ENCODE results near the gene DLAT.
A peak's percentile ranks its signal among the peaks of the same experiment; 100 is the strongest.

Gene DLAT

GRCh38 chr11:112062923-112063322 lies 37.7 kb downstream of the DLAT start:
- no peak overlapping the region for H3K23ac ChIP-seq (ENCODE audit: low read length)
- peaks cover 4% of the 10 kb centered on the region for H3K36me3 ChIP-seq (ENCODE audit: control insufficient read depth, insufficient read depth, low read length)
- H2BK15ac ChIP-seq (replicated peaks; ENCODE audit: low read depth): no peak overlapping the region
- H3K56ac ChIP-seq (ENCODE audit: low read length): no peak overlapping the region
- no peak overlapping the region for H3K4me2 ChIP-seq (ENCODE audit: low read length)
- H2BK120ac ChIP-seq (ENCODE audit: low read depth, low read length): no peak overlapping the region
- no peak overlapping the region for H3K27ac ChIP-seq (ENCODE audit: low read depth, low read length)
- no peaks in the 10 kb centered on the region for H3K79me2 ChIP-seq (ENCODE audit: control insufficient read depth, insufficient read depth, low read length)
- H4K5ac ChIP-seq (ENCODE audit: low read length): no peak overlapping the region
- no peak overlapping the region for H4K8ac ChIP-seq (ENCODE audit: low read depth, low read length)
- no peak overlapping the region for H2BK5ac ChIP-seq (ENCODE audit: low read length)
- WGBS (ENCODE audit: extremely low coverage, insufficient coverage, low lambda C conversion rate): no CpG with 5 or more reads among the region's 1 CpG
- no peak overlapping the region for H3K9ac ChIP-seq (ENCODE audit: low read length)
- H3K4me1 ChIP-seq (ENCODE audit: control insufficient read depth, low read depth, low read length): no peaks in the 10 kb centered on the region
- no peak overlapping the region for H3K4me3 ChIP-seq (ENCODE audit: low read length)
- no peaks in the 10 kb centered on the region for H3K27me3 ChIP-seq (ENCODE audit: insufficient read depth, low read length, poor library complexity)
- H3K18ac ChIP-seq (ENCODE audit: low read length): no peak overlapping the region
- no peaks in the 10 kb centered on the region for H3K79me1 ChIP-seq (ENCODE audit: low read length)
- no peak overlapping the region for H3K4ac ChIP-seq (ENCODE audit: low read depth, low read length)
- no peak overlapping the region for H2AK5ac ChIP-seq (ENCODE audit: low read length)
- no peak for DNase-seq

- H3K4ac ChIP-seq (ENCODE audit: low read depth, low read length): peak within 1 kb of the TSS; percentile 26
- H4K5ac ChIP-seq (ENCODE audit: low read length): no peak within 1 kb of the TSS
- no peaks in the 10 kb centered on the region for H3K27me3 ChIP-seq (ENCODE audit: insufficient read depth, low read length, poor library complexity)
- H3K4me3 ChIP-seq (ENCODE audit: low read length): peak within 1 kb of the TSS; percentile 97
- H3K79me1 ChIP-seq (ENCODE audit: low read length): peaks cover 4% of the 10 kb centered on the region
- no peak within 1 kb of the TSS for H2BK120ac ChIP-seq (ENCODE audit: low read depth, low read length)
- peak; percentile 95 for DNase-seq
- peak within 1 kb of the TSS; percentile 95 for H3K4me2 ChIP-seq (ENCODE audit: low read length)
- no peaks in the 10 kb centered on the region for H3K4me1 ChIP-seq (ENCODE audit: control insufficient read depth, low read depth, low read length)
- no peak within 1 kb of the TSS for H4K8ac ChIP-seq (ENCODE audit: low read depth, low read length)
- H3K36me3 ChIP-seq (ENCODE audit: control insufficient read depth, insufficient read depth, low read length): peaks cover 2% of the 10 kb centered on the region
- H3K56ac ChIP-seq (ENCODE audit: low read length): peak within 1 kb of the TSS; percentile 94
- H3K23ac ChIP-seq (ENCODE audit: low read length): no peak within 1 kb of the TSS
- peak within 1 kb of the TSS; percentile 27 for H2BK5ac ChIP-seq (ENCODE audit: low read length)
- no peak within 1 kb of the TSS for H2BK15ac ChIP-seq (replicated peaks; ENCODE audit: low read depth)
- H3K79me2 ChIP-seq (ENCODE audit: control insufficient read depth, insufficient read depth, low read length): peaks cover 9% of the 10 kb centered on the region
- H3K9ac ChIP-seq (ENCODE audit: low read length): peak within 1 kb of the TSS; percentile 97
- H3K18ac ChIP-seq (ENCODE audit: low read length): peak within 1 kb of the TSS; percentile 92
- peak within 1 kb of the TSS; percentile 92 for H3K27ac ChIP-seq (ENCODE audit: low read depth, low read length)
- no peak within 1 kb of the TSS for H2AK5ac ChIP-seq (ENCODE audit: low read length)
- no CpG with 5 or more reads among the region's 43 CpGs for WGBS (ENCODE audit: extremely low coverage, insufficient coverage, low lambda C conversion rate)
Observed at GRCh38 chr11:112073941-112074811, 49.0 kb downstream of the DLAT start, which contains the start of the genes NKAPD1 and PIH1D2. TSS of gene NKAPD1 (plus strand) at chr11:112074299. CDS start at chr11:112075575, 1,276 bp downstream. TSS of gene PIH1D2 (minus strand) at chr11:112074017. CDS start at chr11:112073174, 843 bp downstream.

- Histone ChIP-seq H3K4ac (ENCODE audit: low read depth, low read length) (no peak overlapping the region), H3K18ac (ENCODE audit: low read length) (no peak overlapping the region), H3K27ac (ENCODE audit: low read depth, low read length) (no peak overlapping the region), H3K56ac (ENCODE audit: low read length) (no peak overlapping the region), H3K4me3 (ENCODE audit: low read length) (no peak overlapping the region), H3K4me2 (ENCODE audit: low read length) (no peak overlapping the region), H4K8ac (ENCODE audit: low read depth, low read length) (no peak overlapping the region), H2BK120ac (ENCODE audit: low read depth, low read length) (no peak overlapping the region), H2AK5ac (ENCODE audit: low read length) (no peak overlapping the region), H2BK15ac (replicated peaks; ENCODE audit: low read depth) (no peak overlapping the region), H3K79me1 (ENCODE audit: low read length) (peaks cover 12% of the 10 kb centered on the region), H3K23ac (ENCODE audit: low read length) (no peak overlapping the region), H3K9ac (ENCODE audit: low read length) (no peak overlapping the region), H3K36me3 (ENCODE audit: control insufficient read depth, insufficient read depth, low read length) (peaks cover 9% of the 10 kb centered on the region), H3K4me1 (ENCODE audit: control insufficient read depth, low read depth, low read length) (no peaks in the 10 kb centered on the region), H3K27me3 (ENCODE audit: insufficient read depth, low read length, poor library complexity) (no peaks in the 10 kb centered on the region), H2BK5ac (ENCODE audit: low read length) (no peak overlapping the region), H3K79me2 (ENCODE audit: control insufficient read depth, insufficient read depth, low read length) (peaks cover 20% of the 10 kb centered on the region), H4K5ac (ENCODE audit: low read length) (no peak overlapping the region)
- WGBS (ENCODE audit: extremely low coverage, insufficient coverage, low lambda C conversion rate): no CpG with 5 or more reads among the region's 4 CpGs
- no peak for DNase-seq
Observed at GRCh38 chr11:112082729-112083128, 57.5 kb downstream of the DLAT start.

GRCh38 chr11:112085822-112086421 lies 60.7 kb downstream of the DLAT start:
- no peak overlapping the region for H2BK120ac ChIP-seq (ENCODE audit: low read depth, low read length)
- H4K8ac ChIP-seq (ENCODE audit: low read depth, low read length): no peak overlapping the region
- peak overlapping the region; percentile 94 for H3K9ac ChIP-seq (ENCODE audit: low read length)
- WGBS (ENCODE audit: extremely low coverage, insufficient coverage, low lambda C conversion rate): no CpG with 5 or more reads among the region's 19 CpGs
- no peaks in the 10 kb centered on the region for H3K4me1 ChIP-seq (ENCODE audit: control insufficient read depth, low read depth, low read length)
- peak; percentile 36 for DNase-seq
- peak overlapping the region; percentile 69 for H3K4me2 ChIP-seq (ENCODE audit: low read length)
- no peak overlapping the region for H3K23ac ChIP-seq (ENCODE audit: low read length)
- H3K18ac ChIP-seq (ENCODE audit: low read length): no peak overlapping the region
- no peak overlapping the region for H2AK5ac ChIP-seq (ENCODE audit: low read length)
- H3K4me3 ChIP-seq (ENCODE audit: low read length): peak overlapping the region; percentile 90
- H3K79me1 ChIP-seq (ENCODE audit: low read length): peaks cover 13% of the 10 kb centered on the region
- no peak overlapping the region for H2BK15ac ChIP-seq (replicated peaks; ENCODE audit: low read depth)
- no peak overlapping the region for H3K27ac ChIP-seq (ENCODE audit: low read depth, low read length)
- peaks cover 22% of the 10 kb centered on the region for H3K79me2 ChIP-seq (ENCODE audit: control insufficient read depth, insufficient read depth, low read length)
- no peaks in the 10 kb centered on the region for H3K27me3 ChIP-seq (ENCODE audit: insufficient read depth, low read length, poor library complexity)
- H2BK5ac ChIP-seq (ENCODE audit: low read length): no peak overlapping the region
- peak overlapping the region; percentile 76 for H3K4ac ChIP-seq (ENCODE audit: low read depth, low read length)
- peak overlapping the region; percentile 96 for H3K56ac ChIP-seq (ENCODE audit: low read length)
- H4K5ac ChIP-seq (ENCODE audit: low read length): no peak overlapping the region
- H3K36me3 ChIP-seq (ENCODE audit: control insufficient read depth, insufficient read depth, low read length): peaks cover 6% of the 10 kb centered on the region

GRCh38 chr11:112086422-112087191 lies 61.4 kb downstream of the DLAT start, which contains the start of the genes SDHD and TIMM8B:
TSS of gene SDHD (plus strand) at chr11:112086873. CDS start at chr11:112086908, 35 bp downstream.
TSS of gene TIMM8B (minus strand) at chr11:112086756. CDS start at chr11:112086723, 33 bp downstream.
- Histone ChIP-seq H4K5ac (ENCODE audit: low read length) (peak within 1 kb of the TSS; percentile 10), H4K8ac (ENCODE audit: low read depth, low read length) (no peak within 1 kb of the TSS), H3K4me2 (ENCODE audit: low read length) (peak within 1 kb of the TSS; percentile 69), H3K27ac (ENCODE audit: low read depth, low read length) (no peak within 1 kb of the TSS), H3K18ac (ENCODE audit: low read length) (peak within 1 kb of the TSS; percentile 5), H3K27me3 (ENCODE audit: insufficient read depth, low read length, poor library complexity) (no peaks in the 10 kb centered on the region), H3K79me2 (ENCODE audit: control insufficient read depth, insufficient read depth, low read length) (peaks cover 22% of the 10 kb centered on the region), H2AK5ac (ENCODE audit: low read length) (no peak within 1 kb of the TSS), H3K4me1 (ENCODE audit: control insufficient read depth, low read depth, low read length) (no peaks in the 10 kb centered on the region), H2BK5ac (ENCODE audit: low read length) (no peak within 1 kb of the TSS), H3K4me3 (ENCODE audit: low read length) (peak within 1 kb of the TSS; percentile 93), H3K4ac (ENCODE audit: low read depth, low read length) (peak within 1 kb of the TSS; percentile 76), H3K36me3 (ENCODE audit: control insufficient read depth, insufficient read depth, low read length) (peaks cover 6% of the 10 kb centered on the region), H3K56ac (ENCODE audit: low read length) (peak within 1 kb of the TSS; percentile 96), H3K9ac (ENCODE audit: low read length) (peak within 1 kb of the TSS; percentile 94), H2BK120ac (ENCODE audit: low read depth, low read length) (no peak within 1 kb of the TSS), H3K79me1 (ENCODE audit: low read length) (peaks cover 13% of the 10 kb centered on the region), H3K23ac (ENCODE audit: low read length) (no peak within 1 kb of the TSS), H2BK15ac (replicated peaks; ENCODE audit: low read depth) (no peak within 1 kb of the TSS)
- DNase-seq: peak; percentile 99
- no CpG with 5 or more reads among the region's 45 CpGs for WGBS (ENCODE audit: extremely low coverage, insufficient coverage, low lambda C conversion rate)
